Measurements from ENCODE around the gene PPP2R5E.

PPP2R5E gene

GRCh38 chr14:63322897-63323573 lies 220.1 kb downstream of the PPP2R5E start:
- H3K4me3 ChIP-seq (ENCODE audit: low read depth, low read length), result no peak overlapping the region
- TF ChIP-seq CTCF (IDR thresholded peaks at IDR 0.05; ENCODE audit: low read depth, low read length, missing control alignments), result no peak
- no peak for DNase-seq (ENCODE audit: low read depth)

- TF ChIP-seq CTCF (IDR thresholded peaks at IDR 0.05; ENCODE audit: low read depth, low read length, missing control alignments), result no peak
- DNase-seq (ENCODE audit: low read depth), result no peak
- no peak overlapping the region for H3K4me3 ChIP-seq (ENCODE audit: low read depth, low read length)
These were observed 220.7 kb downstream of the PPP2R5E start for GRCh38 chr14:63322472-63322871.
